Measurements from ENCODE around the gene ZDHHC22. TPM values are rescaled to one million over a fixed set of nuclear protein-coding genes. Genes with fewer than 3 reads are reported as not detected.

ZDHHC22 gene
- total RNA-seq, 2 experiments from 2014 or later: not detected

DNA sequence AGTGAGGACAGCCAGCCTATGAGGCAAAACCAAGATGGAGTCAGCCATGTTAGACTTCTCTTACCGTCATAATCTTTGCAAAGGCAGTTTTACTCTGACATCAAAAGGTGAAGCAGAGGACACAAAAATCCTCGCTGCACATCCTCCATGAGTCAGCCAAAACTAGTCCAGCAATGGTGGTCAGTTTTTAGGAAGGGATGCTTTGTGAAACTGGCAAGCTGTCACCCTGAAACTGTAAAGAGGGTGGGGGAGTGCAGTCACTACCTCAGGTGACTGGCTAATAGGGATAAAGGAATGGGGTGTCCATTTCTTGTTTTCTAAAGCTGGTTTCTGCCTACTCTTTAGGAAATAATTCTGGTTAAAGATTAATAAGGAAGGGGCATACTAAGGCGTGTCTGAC, 48.9 kb downstream of the ZDHHC22 start:
- Mint-ChIP-seq H3K27ac (no peak overlapping the region), H3K4me1 (peaks cover 13% of the 10 kb centered on the region), H3K27me3 (no peaks in the 10 kb centered on the region), H3K4me3 (no peak overlapping the region), H3K36me3 (peaks cover 9% of the 10 kb centered on the region), H3K9me3 (peaks cover 13% of the 10 kb centered on the region)
- DNase-seq: no peak

DNA sequence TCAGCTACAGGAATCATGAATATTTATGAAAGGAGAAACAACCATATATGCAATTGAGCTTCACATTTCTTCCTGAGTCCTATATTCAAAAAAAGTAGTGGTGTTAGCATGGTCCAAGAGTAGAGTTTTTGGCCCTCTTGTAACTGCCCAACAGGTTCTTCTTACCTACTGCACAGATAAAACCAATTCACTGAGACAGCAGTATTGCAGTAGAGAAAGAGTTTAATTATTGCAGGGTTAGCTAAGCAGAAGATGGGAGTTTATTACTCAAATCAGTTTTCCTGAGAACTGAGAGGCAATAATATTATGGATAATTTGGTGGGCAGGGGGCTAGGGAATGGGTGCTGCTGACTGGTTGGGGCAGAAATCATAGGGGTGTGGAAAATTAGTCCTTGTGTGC, 50.1 kb downstream of the ZDHHC22 start:
- no peak overlapping the region for H3K27ac Mint-ChIP-seq
- peaks cover 13% of the 10 kb centered on the region for H3K9me3 Mint-ChIP-seq
- DNase-seq: no peak
- peaks cover 15% of the 10 kb centered on the region for H3K4me1 Mint-ChIP-seq
- H3K27me3 Mint-ChIP-seq: no peaks in the 10 kb centered on the region
- peaks cover 8% of the 10 kb centered on the region for H3K36me3 Mint-ChIP-seq
- no peak overlapping the region for H3K4me3 Mint-ChIP-seq

DNA sequence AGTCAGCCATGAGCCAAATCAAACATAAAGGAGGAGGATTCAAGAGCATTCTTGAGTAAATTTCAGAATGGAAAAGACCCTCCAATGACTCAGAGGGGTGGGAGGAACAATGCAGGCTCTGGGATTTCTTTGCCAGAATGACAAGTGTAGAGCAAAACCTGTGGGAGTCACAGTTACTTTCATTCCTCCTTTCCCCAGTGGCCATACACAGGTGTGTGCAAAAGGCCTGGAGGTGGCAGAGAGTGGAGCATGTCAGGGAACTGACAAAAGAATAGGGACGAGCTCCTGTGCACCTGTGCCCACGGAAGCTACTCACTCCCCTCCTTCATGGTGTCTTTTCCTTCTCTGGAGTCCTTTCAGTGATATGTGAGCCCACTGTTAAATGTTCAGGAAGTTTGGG, 52.9 kb downstream of the ZDHHC22 start:
- Mint-ChIP-seq H3K4me1 (peaks cover 13% of the 10 kb centered on the region), H3K4me3 (no peak overlapping the region), H3K9me3 (peaks cover 13% of the 10 kb centered on the region), H3K27me3 (peaks cover 2% of the 10 kb centered on the region), H3K27ac (no peak overlapping the region), H3K36me3 (peaks cover 8% of the 10 kb centered on the region)
- DNase-seq: no peak

GRCh38 chr14:77088219-77088618, 53.4 kb downstream of the ZDHHC22 start:
- H3K4me3 Mint-ChIP-seq: no peak overlapping the region
- no peak for DNase-seq
- peaks cover 13% of the 10 kb centered on the region for H3K4me1 Mint-ChIP-seq
- no peak overlapping the region for H3K27ac Mint-ChIP-seq
- peaks cover 2% of the 10 kb centered on the region for H3K27me3 Mint-ChIP-seq
- peaks cover 13% of the 10 kb centered on the region for H3K9me3 Mint-ChIP-seq
- H3K36me3 Mint-ChIP-seq: peaks cover 8% of the 10 kb centered on the region

DNA sequence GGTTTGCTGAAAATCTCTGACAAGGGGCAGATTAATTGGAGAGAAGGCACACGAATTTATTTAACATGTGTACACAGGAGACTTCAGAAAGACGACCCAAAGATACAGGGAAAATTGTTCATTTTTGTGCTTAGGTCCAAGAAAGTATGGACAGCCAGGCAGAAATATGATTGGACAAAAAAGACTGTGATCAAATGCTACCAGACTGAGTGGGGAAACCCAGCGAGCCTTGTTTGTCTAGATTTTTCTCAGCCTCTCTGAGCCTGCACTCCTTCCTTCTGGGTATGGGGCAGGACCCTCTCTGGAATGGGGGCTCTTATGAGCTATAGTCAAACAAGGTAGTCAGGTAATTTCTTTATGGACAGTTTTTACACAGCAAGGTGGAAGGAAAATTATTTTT, 54.0 kb downstream of the ZDHHC22 start:
- Mint-ChIP-seq H3K9me3 (peaks cover 13% of the 10 kb centered on the region), H3K27me3 (peaks cover 2% of the 10 kb centered on the region), H3K36me3 (peaks cover 8% of the 10 kb centered on the region), H3K4me1 (peaks cover 13% of the 10 kb centered on the region), H3K27ac (no peak overlapping the region), H3K4me3 (no peak overlapping the region)
- DNase-seq: no peak

GRCh38 chr14:77086951-77087350, 54.6 kb downstream of the ZDHHC22 start:
- DNase-seq: no peak
- Mint-ChIP-seq H3K4me1 (peaks cover 13% of the 10 kb centered on the region), H3K4me3 (no peak overlapping the region), H3K9me3 (peaks cover 13% of the 10 kb centered on the region), H3K27ac (no peak overlapping the region), H3K36me3 (peaks cover 8% of the 10 kb centered on the region), H3K27me3 (peaks cover 2% of the 10 kb centered on the region)

DNA sequence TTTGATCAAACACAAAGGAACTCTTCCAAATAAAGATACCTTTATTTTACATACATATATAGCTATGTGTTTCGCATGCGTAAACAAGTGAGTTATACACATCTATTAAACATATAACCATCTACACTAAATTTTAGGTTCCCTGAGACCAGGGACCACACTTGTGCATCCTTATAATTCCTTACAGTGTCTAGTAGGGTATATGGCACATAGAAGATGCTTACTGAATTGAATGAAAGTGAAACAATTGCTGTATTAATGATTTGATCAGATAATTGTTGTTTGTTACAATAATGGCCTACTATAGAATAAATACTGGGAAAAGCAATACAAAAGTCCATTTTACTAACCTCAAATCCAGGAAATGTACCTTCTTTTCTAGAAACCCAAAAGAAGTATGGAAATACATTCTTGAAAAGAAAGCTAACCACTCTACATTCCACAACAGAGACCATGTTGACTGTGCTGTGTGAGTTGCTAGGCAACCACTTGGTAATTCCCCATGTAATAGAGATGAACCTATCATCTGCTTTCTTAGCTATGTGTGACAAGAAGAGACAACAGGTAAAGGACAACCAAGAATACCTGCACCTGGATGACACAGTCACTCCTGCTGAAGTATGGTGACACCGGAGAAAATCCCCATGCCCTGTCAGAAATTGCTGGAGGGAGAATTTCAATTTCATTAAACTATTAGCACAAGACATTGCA, 55.4 kb downstream of the ZDHHC22 start:
- Mint-ChIP-seq H3K27ac (no peak overlapping the region), H3K36me3 (peaks cover 3% of the 10 kb centered on the region), H3K27me3 (peaks cover 2% of the 10 kb centered on the region), H3K4me3 (no peak overlapping the region), H3K9me3 (peaks cover 7% of the 10 kb centered on the region), H3K4me1 (peaks cover 13% of the 10 kb centered on the region)
- DNase-seq: no peak

DNA sequence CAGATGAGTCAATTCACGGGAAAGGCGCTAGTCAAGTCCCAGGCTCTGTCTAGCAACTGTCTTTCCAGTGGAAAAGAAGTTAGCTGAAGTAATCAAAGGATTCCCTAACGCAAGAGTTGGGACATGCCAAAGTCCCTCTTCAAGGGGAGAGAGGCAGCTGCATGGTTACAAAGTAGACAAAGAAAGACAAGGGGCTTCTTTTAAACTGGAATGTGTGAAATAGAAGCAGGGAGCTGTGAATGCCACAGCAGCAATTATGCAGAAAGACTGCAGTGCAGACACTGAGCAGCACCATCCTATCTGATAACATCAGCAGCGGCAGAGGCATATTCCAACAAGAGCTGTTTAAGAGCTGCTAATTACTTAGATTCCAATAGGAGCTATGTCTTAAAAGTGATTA, 56.1 kb downstream of the ZDHHC22 start:
- Mint-ChIP-seq H3K36me3 (no peaks in the 10 kb centered on the region), H3K27ac (no peak overlapping the region), H3K4me3 (no peak overlapping the region), H3K9me3 (peaks cover under 1% of the 10 kb centered on the region), H3K4me1 (peaks cover 13% of the 10 kb centered on the region), H3K27me3 (peaks cover 2% of the 10 kb centered on the region)
- DNase-seq: no peak

DNA sequence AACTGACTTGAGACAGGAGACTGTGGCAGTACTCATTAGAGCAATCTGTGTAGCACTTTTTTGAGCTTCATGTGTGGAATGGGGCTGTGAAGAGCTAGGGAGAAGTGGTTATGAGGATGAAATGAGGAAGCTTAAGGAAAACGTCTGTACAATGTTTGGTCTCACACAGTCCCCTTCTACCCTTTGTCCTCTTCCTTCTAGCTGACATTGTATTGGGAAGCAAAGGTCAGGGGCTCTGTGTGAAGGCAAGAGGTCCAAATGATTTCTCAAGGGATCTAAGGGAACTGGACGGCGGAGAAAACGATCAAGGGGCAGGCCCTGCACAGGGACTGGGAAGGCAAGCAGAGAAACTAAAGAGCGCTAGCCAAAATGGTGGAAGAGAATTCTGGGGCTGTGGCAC, 56.6 kb downstream of the ZDHHC22 start:
- no peaks in the 10 kb centered on the region for H3K9me3 Mint-ChIP-seq
- DNase-seq: no peak
- no peak overlapping the region for H3K27ac Mint-ChIP-seq
- H3K27me3 Mint-ChIP-seq: peaks cover 2% of the 10 kb centered on the region
- H3K4me3 Mint-ChIP-seq: no peak overlapping the region
- H3K36me3 Mint-ChIP-seq: no peaks in the 10 kb centered on the region
- H3K4me1 Mint-ChIP-seq: peaks cover 13% of the 10 kb centered on the region

- Mint-ChIP-seq H3K4me3 (no peak overlapping the region), H3K27me3 (peaks cover 2% of the 10 kb centered on the region), H3K4me1 (peaks cover 13% of the 10 kb centered on the region), H3K27ac (no peak overlapping the region), H3K9me3 (peaks cover 2% of the 10 kb centered on the region), H3K36me3 (no peaks in the 10 kb centered on the region)
- no peak for DNase-seq
These were observed 58.5 kb downstream of the ZDHHC22 start for GRCh38 chr14:77083082-77083481.

DNA sequence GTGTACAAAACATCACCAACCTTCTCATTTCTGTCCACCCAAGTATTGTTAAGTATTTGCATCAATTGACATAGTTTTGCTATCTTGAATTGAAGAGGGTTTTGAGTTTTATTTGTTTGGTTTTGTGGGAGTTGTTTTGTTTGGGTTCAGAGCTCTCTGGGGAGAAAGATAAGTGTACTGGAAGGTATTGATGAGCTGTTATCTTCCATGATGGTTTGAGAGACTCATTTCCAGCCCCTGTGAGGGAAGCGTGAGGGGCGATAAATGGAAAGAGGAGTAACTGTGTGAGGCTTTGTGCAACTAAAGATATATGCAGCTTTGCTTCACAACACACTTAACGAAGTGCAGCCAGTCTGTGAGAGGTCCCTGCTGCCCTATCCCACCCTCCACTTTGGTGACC, 59.2 kb downstream of the ZDHHC22 start:
- Mint-ChIP-seq H3K27ac (no peak overlapping the region), H3K36me3 (no peaks in the 10 kb centered on the region), H3K9me3 (peaks cover 2% of the 10 kb centered on the region), H3K27me3 (peaks cover 2% of the 10 kb centered on the region), H3K4me1 (peaks cover 10% of the 10 kb centered on the region), H3K4me3 (no peak overlapping the region)
- no peak for DNase-seq

Other genes starting within 250 kb of the ZDHHC22 start
- 10 to 100 TPM; 34.8 to 36.2 TPM for gene IRF2BPL, start 113.1 kb downstream of the ZDHHC22 start, total RNA-seq
- 10 to 100 TPM; 10.8 to 12.2 TPM for gene CIPC, start 43.5 kb downstream of the ZDHHC22 start, total RNA-seq
- gene TMEM63C, start 40.0 kb upstream of the ZDHHC22 start, total RNA-seq: 1 to 10 TPM in 1 of 2 experiments, under 1 TPM in 1; 0.89 to 1.2 TPM
- not detected for gene NGB, start 129.4 kb upstream of the ZDHHC22 start, total RNA-seq
- gene POMT2, start 179.1 kb upstream of the ZDHHC22 start, total RNA-seq: 10 to 100 TPM; 14.2 to 18.1 TPM
- gene GSTZ1, start 179.2 kb upstream of the ZDHHC22 start, total RNA-seq: 10 to 100 TPM; 20.2 to 22.3 TPM
- 10 to 100 TPM; 25.0 to 26.0 TPM for gene TMED8, start 235.3 kb upstream of the ZDHHC22 start, total RNA-seq
- under 1 TPM; 0.34 to 0.45 TPM for gene SAMD15, start 235.6 kb upstream of the ZDHHC22 start, total RNA-seq